Hematopoietic multipotent progenitor cell (in vitro differentiated cells): ENCODE results near the gene SAPCD2. TPM values are rescaled to one million over a fixed set of nuclear protein-coding genes. Genes with fewer than 3 reads are reported as not detected.
"Not testable (repeated sequence)": the region's sequence is repeated elsewhere in the genome, so short reads cannot be mapped to it uniquely, and the experiment has no call there.

ENCODE experiments used
- DNase-seq, 3 donors: peaks; one replicate each; pipeline ENCODE4 v3.0.0-alpha.2; 2011 to 2015; ENCODE audit warnings: low read depth in 2 of 3, low spot score in 2 of 3
- total RNA-seq: library from RNA; depleted of rRNA; stranded (reverse); fragments of >200 nt; gene quantifications from one replicate; pipeline ENCODE4 v1.2.3, GENCODE V29; 2012

The SAPCD2 gene
- total RNA-seq, 1 donor = 4.8 TPM

GRCh38 chr9:137066096-137066861, 4.1 kb downstream of the SAPCD2 start:
- no peak for DNase-seq

GRCh38 chr9:137065336-137065967, 4.9 kb downstream of the SAPCD2 start:
- no peak for DNase-seq

- no peak for DNase-seq
Measured at GRCh38 chr9:137064880-137065164, 5.5 kb downstream of the SAPCD2 start.

- DNase-seq = peak in 1 of 3 donors; percentile 54
Measured at GRCh38 chr9:137064027-137064879, 6.1 kb downstream of the SAPCD2 start.

GRCh38 chr9:137063311-137064026, 6.9 kb downstream of the SAPCD2 start:
- no peak for DNase-seq

- not testable (repeated sequence) for DNase-seq
Measured at GRCh38 chr9:137062798-137063197, 7.6 kb downstream of the SAPCD2 start.

- no peak for DNase-seq
Measured at GRCh38 chr9:137062384-137062783, 8.0 kb downstream of the SAPCD2 start.

GRCh38 chr9:137058521-137059234, 11.7 kb downstream of the SAPCD2 start:
- DNase-seq = no peak

GRCh38 chr9:137057545-137057944, 12.8 kb downstream of the SAPCD2 start:
- no peak for DNase-seq

- no peak for DNase-seq
Measured at GRCh38 chr9:137056739-137057415, 13.5 kb downstream of the SAPCD2 start.

- DNase-seq = no peak
Measured at GRCh38 chr9:137055385-137056364, 14.7 kb downstream of the SAPCD2 start.

GRCh38 chr9:137054932-137055384, 15.4 kb downstream of the SAPCD2 start:
- DNase-seq = no peak

- DNase-seq = no peak
Measured at GRCh38 chr9:137053944-137054931, 16.1 kb downstream of the SAPCD2 start, which contains the start of gene ENTPD2. Gene ENTPD2, minus strand, starts transcription at chr9:137054061. Its CDS starts 64 bp downstream, at chr9:137053997.

GRCh38 chr9:137052998-137053943, 17.1 kb downstream of the SAPCD2 start:
- DNase-seq = no peak

- DNase-seq = no peak
Measured at GRCh38 chr9:137052293-137052692, 18.1 kb downstream of the SAPCD2 start.

GRCh38 chr9:137051145-137051724, 19.1 kb downstream of the SAPCD2 start:
- no peak for DNase-seq
